Activated B cell treated with CpG ODN at 0.5 μM for 24 hours (primary cell): Measurements from ENCODE around the gene AFDN. TPM values are rescaled to one million over a fixed set of nuclear protein-coding genes. Genes with fewer than 3 reads are reported as not detected.

ENCODE experiments used
- ATAC-seq: fragments of 200-7000 bp; cut with Tn5 transposase; one replicate; pipeline ENCODE4 v1.10.0; 2021; ENCODE audit warnings: low read depth, mild to moderate bottlenecking, moderate library complexity
- CTCF ChIA-PET: fragments of 350-600 bp; sonication (Branson Sonifier 250); formaldehyde crosslinking; loops from one replicate; lab custom pipeline; 2021; ENCODE audit warnings: antibody characterized with exemption; lab: Charles Lee
- POLR2A ChIA-PET: fragments of 350-600 bp; sonication (Branson Sonifier 250); formaldehyde crosslinking; loops from one replicate; lab custom pipeline; 2021; ENCODE audit warnings: antibody characterized with exemption; lab: Charles Lee
- DNase-seq: peaks from one replicate; pipeline ENCODE4 v3.0.0; 2022
- H3K27ac Mint-ChIP-seq: one replicate; pipeline ENCODE4 v1.8.0; 2020; ENCODE audit warnings: mixed read lengths
- H3K27me3 Mint-ChIP-seq: one replicate; pipeline ENCODE4 v1.8.0; 2021; ENCODE audit warnings: mixed read lengths
- H3K36me3 Mint-ChIP-seq: one replicate; pipeline ENCODE4 v1.8.0; 2021; ENCODE audit warnings: low read depth, mixed read lengths
- H3K4me1 Mint-ChIP-seq: one replicate; pipeline ENCODE4 v1.8.0; 2021; ENCODE audit warnings: mixed read lengths
- H3K4me3 Mint-ChIP-seq: one replicate; pipeline ENCODE4 v1.8.0; 2020; ENCODE audit warnings: mild to moderate bottlenecking, mixed read lengths
- H3K9me3 Mint-ChIP-seq: one replicate; pipeline ENCODE4 v1.8.0; 2020; ENCODE audit warnings: mixed read lengths
- CTCF ChIP-seq: fragments of 200-600 bp; IDR thresholded peaks from one replicate; pipeline ENCODE4 v1.8.0; 2022; ENCODE audit warnings: antibody characterized with exemption, mild to moderate bottlenecking
- intact Hi-C: fragments of 100-400 bp; cut with micrococcal nuclease; formaldehyde crosslinking; loops from one replicate; pipeline ENCODE4 v1.15.1; 2024
- total RNA-seq: library from RNA; stranded (reverse); gene quantifications from 2 replicates; pipeline ENCODE4 v1.2.3, GENCODE V29; 2022

The AFDN gene
- total RNA-seq, 1 donor from 2014 or later: 38.0 TPM

GRCh38 chr6:167919349-167919748, 92.6 kb downstream of the AFDN start:
- ATAC-seq (no peak), DNase-seq (no peak)
- no peaks in the 10 kb centered on the region for H3K27me3 Mint-ChIP-seq
- no peak overlapping the region for H3K4me3 Mint-ChIP-seq
- intact Hi-C loops: no loop called here
- H3K27ac Mint-ChIP-seq: no peak overlapping the region
- ChIA-PET CTCF (no interaction called here), POLR2A (no interaction called here)
- H3K4me1 Mint-ChIP-seq: no peaks in the 10 kb centered on the region
- no peaks in the 10 kb centered on the region for H3K9me3 Mint-ChIP-seq
- no peak for TF ChIP-seq CTCF
- H3K36me3 Mint-ChIP-seq: peaks cover 48% of the 10 kb centered on the region

- ChIA-PET CTCF (no interaction called here), POLR2A (no interaction called here)
- TF ChIP-seq CTCF: no peak
- Mint-ChIP-seq H3K27ac (no peak overlapping the region), H3K27me3 (no peaks in the 10 kb centered on the region), H3K4me3 (no peak overlapping the region), H3K36me3 (peaks cover 49% of the 10 kb centered on the region), H3K4me1 (no peaks in the 10 kb centered on the region), H3K9me3 (no peaks in the 10 kb centered on the region)
- intact Hi-C loops: no loop called here
- DNase-seq (no peak), ATAC-seq (no peak)
These were observed 93.5 kb downstream of the AFDN start for GRCh38 chr6:167920165-167920564.

- no peak for DNase-seq
- H3K27me3 Mint-ChIP-seq: no peaks in the 10 kb centered on the region
- ChIA-PET CTCF (no interaction called here), POLR2A (interaction anchor here (0.6 kb wide), 1 partner anchor 56 kb away, joined by 6 read pairs; no protein-coding TSS in a partner anchor)
- H3K27ac Mint-ChIP-seq: no peak overlapping the region
- no peak for TF ChIP-seq CTCF
- intact Hi-C loops: no loop called here
- H3K4me1 Mint-ChIP-seq: no peaks in the 10 kb centered on the region
- peaks cover 51% of the 10 kb centered on the region for H3K36me3 Mint-ChIP-seq
- no peak for ATAC-seq
- no peaks in the 10 kb centered on the region for H3K9me3 Mint-ChIP-seq
- no peak overlapping the region for H3K4me3 Mint-ChIP-seq
These were observed 95.1 kb downstream of the AFDN start for GRCh38 chr6:167921831-167922230.

GRCh38 chr6:167925026-167925425, 98.3 kb downstream of the AFDN start:
- Mint-ChIP-seq H3K9me3 (no peaks in the 10 kb centered on the region), H3K4me1 (no peaks in the 10 kb centered on the region), H3K27me3 (no peaks in the 10 kb centered on the region), H3K27ac (no peak overlapping the region), H3K4me3 (no peak overlapping the region), H3K36me3 (peaks cover 34% of the 10 kb centered on the region)
- intact Hi-C loops: no loop called here
- POLR2A ChIA-PET: no interaction called here
- no peak for TF ChIP-seq CTCF
- ATAC-seq (no peak), DNase-seq (no peak)
- CTCF ChIA-PET: no interaction called here

- Mint-ChIP-seq H3K36me3 (peaks cover 36% of the 10 kb centered on the region), H3K4me1 (no peaks in the 10 kb centered on the region), H3K27me3 (no peaks in the 10 kb centered on the region), H3K27ac (no peak overlapping the region), H3K9me3 (no peaks in the 10 kb centered on the region), H3K4me3 (no peak overlapping the region)
- intact Hi-C loops: no loop called here
- ATAC-seq (no peak), DNase-seq (no peak)
- no peak for TF ChIP-seq CTCF
- ChIA-PET CTCF (no interaction called here), POLR2A (no interaction called here)
These were observed 100.5 kb downstream of the AFDN start for GRCh38 chr6:167927246-167927645.
